ENCODE results near the gene NENF. TPM values are rescaled to one million over a fixed set of nuclear protein-coding genes. Genes with fewer than 3 reads are reported as not detected.
A peak's percentile ranks its signal among the peaks of the same experiment; 100 is the strongest.
"Not testable (repeated sequence)": the region's sequence is repeated elsewhere in the genome, so short reads cannot be mapped to it uniquely, and the experiment has no call there.

NENF gene
- total RNA-seq, 1 donor from 2014 or later = 24.1 TPM

GRCh38 chr1:212475151-212475550, 42.4 kb downstream of the NENF start:
- Mint-ChIP-seq H3K27me3 (peaks cover 10% of the 10 kb centered on the region), H3K4me3 (no peak overlapping the region), H3K4me1 (peaks cover 8% of the 10 kb centered on the region), H3K36me3 (ENCODE audit: low read depth) (no peaks in the 10 kb centered on the region), H3K9me3 (no peaks in the 10 kb centered on the region), H3K27ac (no peak overlapping the region)
- ChIA-PET POLR2A (interaction anchor here (0.8 kb wide), 1 partner anchor 133 kb away, joined by 3 read pairs; the partner anchor contains the start of gene ATF3), CTCF (interaction anchor here (1.2 to 1.7 kb wide), 3 partner anchors 190 to 520 kb away, joined by 3 to 4 read pairs (median 4); no protein-coding TSS in a partner anchor)
- DNase-seq = no peak
- intact Hi-C loops (cut with micrococcal nuclease) = no loop called here
- TF ChIP-seq, protein P1, sequence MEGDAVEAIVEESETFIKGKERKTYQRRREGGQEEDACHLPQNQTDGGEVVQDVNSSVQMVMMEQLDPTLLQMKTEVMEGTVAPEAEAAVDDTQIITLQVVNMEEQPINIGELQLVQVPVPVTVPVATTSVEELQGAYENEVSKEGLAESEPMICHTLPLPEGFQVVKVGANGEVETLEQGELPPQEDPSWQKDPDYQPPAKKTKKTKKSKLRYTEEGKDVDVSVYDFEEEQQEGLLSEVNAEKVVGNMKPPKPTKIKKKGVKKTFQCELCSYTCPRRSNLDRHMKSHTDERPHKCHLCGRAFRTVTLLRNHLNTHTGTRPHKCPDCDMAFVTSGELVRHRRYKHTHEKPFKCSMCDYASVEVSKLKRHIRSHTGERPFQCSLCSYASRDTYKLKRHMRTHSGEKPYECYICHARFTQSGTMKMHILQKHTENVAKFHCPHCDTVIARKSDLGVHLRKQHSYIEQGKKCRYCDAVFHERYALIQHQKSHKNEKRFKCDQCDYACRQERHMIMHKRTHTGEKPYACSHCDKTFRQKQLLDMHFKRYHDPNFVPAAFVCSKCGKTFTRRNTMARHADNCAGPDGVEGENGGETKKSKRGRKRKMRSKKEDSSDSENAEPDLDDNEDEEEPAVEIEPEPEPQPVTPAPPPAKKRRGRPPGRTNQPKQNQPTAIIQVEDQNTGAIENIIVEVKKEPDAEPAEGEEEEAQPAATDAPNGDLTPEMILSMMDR (IDR thresholded peaks at IDR 0.05) = no peak
- no peak for ATAC-seq (ENCODE audit: low read depth)

GRCh38 chr1:212475831-212476230, 43.1 kb downstream of the NENF start:
- ATAC-seq (ENCODE audit: low read depth); POLR2A ChIA-PET; H3K27ac Mint-ChIP-seq: not testable (repeated sequence)

GRCh38 chr1:212477014-212477679, 44.4 kb downstream of the NENF start:
- CTCF ChIA-PET = interaction anchor here (0.6 to 3.2 kb wide), 39 partner anchors 11 to 963 kb away, joined by 3 to 58 read pairs (median 4); no protein-coding TSS in a partner anchor

More at GRCh38 chr1:212475831-212476230, 43.1 kb downstream of the NENF start:
- CTCF ChIA-PET = interaction anchor here (1.1 to 1.7 kb wide), 4 partner anchors 10 to 222 kb away, joined by 4 to 7 read pairs (median 4); no protein-coding TSS in a partner anchor
- H3K9me3 Mint-ChIP-seq; DNase-seq; intact Hi-C loops (cut with micrococcal nuclease); H3K4me1 Mint-ChIP-seq; H3K36me3 Mint-ChIP-seq (ENCODE audit: low read depth); H3K4me3 Mint-ChIP-seq: not testable (repeated sequence)
- peaks cover 14% of the 10 kb centered on the region for H3K27me3 Mint-ChIP-seq

GRCh38 chr1:212477680-212478466, 45.2 kb downstream of the NENF start:
- Mint-ChIP-seq H3K36me3 (ENCODE audit: low read depth) (no peaks in the 10 kb centered on the region), H3K4me3 (no peak overlapping the region), H3K27me3 (peaks cover 23% of the 10 kb centered on the region), H3K9me3 (no peaks in the 10 kb centered on the region), H3K4me1 (peaks cover 8% of the 10 kb centered on the region), H3K27ac (no peak overlapping the region)
- intact Hi-C loops (cut with micrococcal nuclease) = loop anchor here (1.0 kb wide), 8 partner anchors 81 to 517 kb away; partner anchors contain the start of genes ATF3 and BATF3
- TF ChIP-seq, protein P1 (IDR thresholded peaks at IDR 0.05) = no peak
- no peak for ATAC-seq (ENCODE audit: low read depth)
- ChIA-PET CTCF (interaction anchor here (0.8 to 3.2 kb wide), 25 partner anchors 12 to 519 kb away, joined by 3 to 58 read pairs (median 7); no protein-coding TSS in a partner anchor), POLR2A (interaction anchor here (0.7 to 2.9 kb wide), 5 partner anchors 68 to 264 kb away, joined by 3 to 38 read pairs (median 7); partner anchors contain the start of gene ATF3)
- no peak for DNase-seq

More at GRCh38 chr1:212477014-212477679, 44.4 kb downstream of the NENF start:
- Mint-ChIP-seq H3K27me3 (peaks cover 19% of the 10 kb centered on the region), H3K4me1 (peaks cover 8% of the 10 kb centered on the region), H3K9me3 (no peaks in the 10 kb centered on the region), H3K27ac (no peak overlapping the region), H3K36me3 (ENCODE audit: low read depth) (no peaks in the 10 kb centered on the region), H3K4me3 (no peak overlapping the region)
- POLR2A ChIA-PET = interaction anchor here (0.7 to 2.9 kb wide), 6 partner anchors 69 to 263 kb away, joined by 3 to 38 read pairs (median 6); partner anchors contain the start of gene ATF3
- TF ChIP-seq, protein P1 (IDR thresholded peaks at IDR 0.05) = peak; percentile 85
- intact Hi-C loops (cut with micrococcal nuclease) = loop anchor here (1.0 kb wide), 8 partner anchors 82 to 518 kb away; partner anchors contain the start of genes ATF3 and BATF3
- DNase-seq (peak; percentile 52), ATAC-seq (ENCODE audit: low read depth) (peak; percentile 97)

GRCh38 chr1:212478467-212479025, 45.8 kb downstream of the NENF start:
- CTCF ChIA-PET = interaction anchor here (0.8 to 3.2 kb wide), 12 partner anchors 11 to 519 kb away, joined by 3 to 58 read pairs (median 10); no protein-coding TSS in a partner anchor

More at GRCh38 chr1:212478467-212479025, 45.8 kb downstream of the NENF start:
- H3K27ac Mint-ChIP-seq = no peak overlapping the region
- no peaks in the 10 kb centered on the region for H3K36me3 Mint-ChIP-seq (ENCODE audit: low read depth)
- no peaks in the 10 kb centered on the region for H3K9me3 Mint-ChIP-seq
- H3K4me3 Mint-ChIP-seq = no peak overlapping the region
- ATAC-seq (ENCODE audit: low read depth) (no peak), DNase-seq (no peak)
- POLR2A ChIA-PET = interaction anchor here (2.9 kb wide), 1 partner anchor 130 kb away, joined by 38 read pairs; the partner anchor contains the start of gene ATF3
- TF ChIP-seq, protein P1 (IDR thresholded peaks at IDR 0.05) = no peak
- intact Hi-C loops (cut with micrococcal nuclease) = no loop called here
- peaks cover 25% of the 10 kb centered on the region for H3K27me3 Mint-ChIP-seq
- peaks cover 8% of the 10 kb centered on the region for H3K4me1 Mint-ChIP-seq
